B cell (primary cell): ENCODE results near the gene CDKN2D. TPM values are rescaled to one million over a fixed set of nuclear protein-coding genes. Genes with fewer than 3 reads are reported as not detected.

Experiments used
- ATAC-seq: fragments of 200-7000 bp; cut with Tn5 transposase; one replicate; pipeline ENCODE4 v1.10.0; 2021; ENCODE audit warnings: low read depth, mild to moderate bottlenecking, moderate number of reproducible peaks, moderate library complexity
- CTCF ChIA-PET: fragments of 350-600 bp; sonication (Branson Sonifier 250); formaldehyde crosslinking; loops from one replicate; lab custom pipeline; 2021; ENCODE audit warnings: antibody characterized with exemption, inconsistent platforms; lab: Charles Lee
- POLR2A ChIA-PET: fragments of 350-600 bp; sonication (Branson Sonifier 250); formaldehyde crosslinking; loops from one replicate; lab custom pipeline; 2021; ENCODE audit warnings: antibody characterized with exemption; lab: Charles Lee
- DNase-seq: peaks from one replicate; pipeline ENCODE4 v3.0.0; 2013
- H2AFZ ChIP-seq: 2 replicates; pipeline ENCODE4 v1.6.1; 2012; ENCODE audit warnings: mild to moderate bottlenecking, low read depth, low read length; ENCODE audit not compliant: insufficient read depth, poor library complexity, severe bottlenecking
- H3K27ac ChIP-seq, 2 donors: 1 replicate in 1 of 2; 2 replicates in 1 of 2; pipeline ENCODE4 v1.5.1; 2012 to 2013; ENCODE audit warnings: low read length in 2 of 2, mild to moderate bottlenecking in 2 of 2, moderate library complexity in 1 of 2
- H3K27me3 ChIP-seq, 4 experiments: fragments of 200-600 bp in 1 of 4; sonication (generic) in 1 of 4; replicated peaks in 1 of 4; 1 replicate in 2 of 4; 2 replicates in 2 of 4; pipeline versions ENCODE4 v1.6.1 to v1.7.0; 2013 to 2016; ENCODE audit warnings: low read length in 3 of 4, mild to moderate bottlenecking in 2 of 4, mixed read lengths in 1 of 4, moderate library complexity in 1 of 4; ENCODE audit not compliant: insufficient read depth in 4 of 4, control insufficient read depth in 3 of 4; ENCODE audit errors: control extremely low read depth in 1 of 4
- H3K36me3 ChIP-seq, 2 experiments: replicated peaks in 1 of 2; 1 replicate in 1 of 2; 2 replicates in 1 of 2; pipeline versions ENCODE4 v1.6.1 to v1.7.1; 2013; ENCODE audit warnings: low read length in 1 of 2; ENCODE audit not compliant: insufficient read depth in 2 of 2, control insufficient read depth in 1 of 2; ENCODE audit errors: control extremely low read depth in 1 of 2, extremely low read depth in 1 of 2
- H3K4me1 ChIP-seq, 2 donors: fragments of 200-600 bp in 1 of 2; sonication (generic) in 1 of 2; 1 replicate in 1 of 2; 2 replicates in 1 of 2; pipeline versions ENCODE4 v1.5.1 to v1.6.1; 2013 to 2017; ENCODE audit warnings: low read length in 2 of 2; ENCODE audit not compliant: control insufficient read depth in 2 of 2, insufficient read depth in 2 of 2
- H3K4me2 ChIP-seq: replicated peaks from 2 replicates; pipeline ENCODE3; 2012; ENCODE audit warnings: mild to moderate bottlenecking, low read depth, low read length; ENCODE audit not compliant: poor library complexity, severe bottlenecking
- H3K4me3 ChIP-seq, 5 experiments: fragments of 200-600 bp in 1 of 5; sonication (generic) in 1 of 5; 1 replicate in 3 of 5; 2 replicates in 2 of 5; pipeline versions ENCODE4 v1.5.1 to v1.7.0; 2011 to 2016; ENCODE audit warnings: low read length in 4 of 5, mild to moderate bottlenecking in 4 of 5, low read depth in 2 of 5, control low read depth in 1 of 5, moderate library complexity in 1 of 5; ENCODE audit not compliant: insufficient read depth in 1 of 5; ENCODE audit errors: control extremely low read depth in 1 of 5, extremely low read depth in 1 of 5
- H3K79me2 ChIP-seq: fragments of 200-600 bp; sonication (generic); one replicate; pipeline ENCODE4 v1.6.0; 2016; ENCODE audit warnings: low read length; ENCODE audit not compliant: control insufficient read depth, insufficient read depth
- H3K9ac ChIP-seq: fragments of 200-600 bp; sonication (generic); 2 replicates; pipeline ENCODE4 v1.6.1; 2017; ENCODE audit warnings: mild to moderate bottlenecking, low read length, moderate library complexity
- H3K9me3 ChIP-seq, 3 donors: one replicate each; pipeline versions ENCODE4 v1.6.1 to v1.7.1; 2013; ENCODE audit warnings: low read length in 2 of 3; ENCODE audit not compliant: control insufficient read depth in 2 of 3, insufficient read depth in 1 of 3; ENCODE audit errors: control extremely low read depth in 1 of 3
- H4K20me1 ChIP-seq: 2 replicates; pipeline ENCODE4 v1.6.0; 2012; ENCODE audit warnings: mild to moderate bottlenecking, low read length; ENCODE audit not compliant: insufficient read depth, control insufficient read depth, poor library complexity, severe bottlenecking
- H3K27ac Mint-ChIP-seq: one replicate; pipeline ENCODE4 v1.8.0; 2021; ENCODE audit warnings: mixed read lengths
- H3K27me3 Mint-ChIP-seq: one replicate; pipeline ENCODE4 v1.8.0; 2021; ENCODE audit warnings: mixed read lengths
- H3K4me1 Mint-ChIP-seq: one replicate; pipeline ENCODE4 v1.8.0; 2021; ENCODE audit warnings: mixed read lengths
- H3K4me3 Mint-ChIP-seq: one replicate; pipeline ENCODE4 v1.8.0; 2021; ENCODE audit warnings: mixed read lengths
- H3K9me3 Mint-ChIP-seq: one replicate; pipeline ENCODE4 v1.8.0; 2022; ENCODE audit warnings: mixed read lengths; ENCODE audit not compliant: insufficient read depth
- EZH2 ChIP-seq: IDR thresholded peaks from 2 replicates; pipeline ENCODE4 v1.6.1; 2012; ENCODE audit warnings: borderline replicate concordance, low read depth, mild to moderate bottlenecking, moderate library complexity, low read length; ENCODE audit not compliant: insufficient read depth, poor library complexity, severe bottlenecking
- WGBS: methylation state at CpG from one replicate; pipeline ENCODE4 v1.1.5; 2013; ENCODE audit warnings: missing lambda C conversion rate; ENCODE audit not compliant: insufficient coverage; 5-methylcytosine and 5-hydroxymethylcytosine counted together
- intact Hi-C: fragments of 100-400 bp; cut with micrococcal nuclease; formaldehyde crosslinking; loops from one replicate; pipeline ENCODE4 v1.10.0; 2022
- polyA plus RNA-seq: library from polyadenylated mRNA; depleted of rRNA; stranded (reverse); fragments of >200 nt; gene quantifications from 2 replicates; pipeline ENCODE4 v1.2.3, GENCODE V29; 2012
- total RNA-seq, 2 donors: library from RNA; stranded (reverse); fragments of 120-200 nt in 1 of 2; gene quantifications; 1 replicate in 1 of 2; 2 replicates in 1 of 2; pipeline versions ENCODE4 v1.2.3 to v1.2.4, GENCODE V29; 2013 to 2022
- TF ChIP-seq, protein P1 (sequence below): fragments of 200-600 bp; IDR thresholded peaks from one replicate; pipeline ENCODE4 v1.8.0; 2022; ENCODE audit warnings: antibody characterized with exemption, mild to moderate bottlenecking

Gene CDKN2D
- total and polyA plus RNA-seq, 2 donors (not counting 1 experiment from before 2014, with no cell fraction given): 38.4 to 122 TPM

DNA sequence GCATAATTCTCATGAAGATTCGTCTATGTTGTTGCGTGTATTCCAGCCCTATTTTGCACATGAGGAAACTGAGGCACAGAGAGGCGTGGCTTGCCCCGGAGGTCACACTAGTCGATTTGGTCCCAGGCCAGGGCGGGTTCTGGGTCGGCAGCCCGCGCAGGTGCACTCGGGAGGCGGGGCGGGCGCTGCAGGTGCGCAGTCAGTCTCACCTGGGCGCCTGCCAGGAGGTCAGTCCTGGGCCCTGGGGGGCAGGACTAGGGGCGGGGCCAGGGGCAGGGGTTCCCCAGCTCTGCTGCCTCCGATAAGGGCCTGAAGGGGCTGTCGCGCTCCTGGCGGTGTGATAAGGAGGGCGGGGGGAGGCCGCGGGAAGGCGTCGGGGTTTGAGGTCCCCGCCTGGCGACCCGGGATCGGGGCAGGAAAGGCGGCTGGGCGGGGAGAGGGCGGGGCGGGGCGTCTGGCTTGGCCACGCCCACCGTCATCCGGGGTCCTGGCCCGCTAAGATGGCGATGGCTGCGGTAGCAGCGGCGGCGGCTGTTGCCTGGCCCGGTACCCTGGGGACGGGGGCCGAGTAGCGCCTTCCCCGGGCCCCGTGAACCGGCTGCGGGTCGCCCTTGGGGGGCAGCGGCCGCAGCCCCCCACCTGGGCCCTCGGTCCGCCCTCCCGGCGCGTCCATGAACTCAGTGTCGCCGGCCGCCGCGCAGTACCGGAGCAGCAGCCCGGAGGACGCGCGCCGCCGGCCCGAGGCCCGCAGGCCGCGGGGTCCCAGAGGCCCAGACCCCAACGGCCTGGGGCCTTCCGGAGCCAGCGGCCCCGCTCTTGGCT lies 25.1 kb downstream of the CDKN2D start, which contains the start of gene ATG4D:
Gene ATG4D (plus strand): TSS at position 485 of the 822 bp plus-strand sequence. CDS start 187 bp downstream, at position 672.
- Mint-ChIP-seq H3K4me1 (peaks cover 16% of the 10 kb centered on the region), H3K27me3 (peaks cover 6% of the 10 kb centered on the region), H3K27ac (peak within 1 kb of the TSS; percentile 87), H3K4me3 (peak within 1 kb of the TSS; percentile 89), H3K9me3 (no peaks in the 10 kb centered on the region)
- Histone ChIP-seq H3K79me2 (peaks cover 34% of the 10 kb centered on the region), H2AFZ (peak within 1 kb of the TSS; percentile 98), H4K20me1 (peaks cover 12% of the 10 kb centered on the region), H3K4me1 (peaks cover 12 to 19% of the 10 kb centered on the region in 2 donors), H3K36me3 (peaks cover 0 to 9% of the 10 kb centered on the region in 2 experiments), H3K4me3 (peak within 1 kb of the TSS; percentile 27 to 88 (median 75)), H3K27me3 (peaks cover 0 to 5% (median 0%) of the 10 kb centered on the region in 4 experiments), H3K4me2 (peak within 1 kb of the TSS; percentile 91), H3K27ac (peak within 1 kb of the TSS; percentile 34 to 85), H3K9me3 (no peaks in the 10 kb centered on the region), H3K9ac (peak within 1 kb of the TSS; percentile 94)
- WGBS: under 1% methylated on average over 78 of the region's 79 CpGs
- DNase-seq: peak; percentile 88
- ChIA-PET POLR2A (interaction anchor here (0.7 to 1.8 kb wide), 6 partner anchors 10 to 115 kb away, joined by 3 to 8 read pairs (median 6); partner anchors contain the start of gene KRI1), CTCF (interaction anchor here (0.9 to 5.3 kb wide), 10 partner anchors 10 to 156 kb away, joined by 3 to 73 read pairs (median 6); partner anchors contain the start of gene KRI1)
- TF ChIP-seq EZH2: no peak
- TF ChIP-seq, protein P1, sequence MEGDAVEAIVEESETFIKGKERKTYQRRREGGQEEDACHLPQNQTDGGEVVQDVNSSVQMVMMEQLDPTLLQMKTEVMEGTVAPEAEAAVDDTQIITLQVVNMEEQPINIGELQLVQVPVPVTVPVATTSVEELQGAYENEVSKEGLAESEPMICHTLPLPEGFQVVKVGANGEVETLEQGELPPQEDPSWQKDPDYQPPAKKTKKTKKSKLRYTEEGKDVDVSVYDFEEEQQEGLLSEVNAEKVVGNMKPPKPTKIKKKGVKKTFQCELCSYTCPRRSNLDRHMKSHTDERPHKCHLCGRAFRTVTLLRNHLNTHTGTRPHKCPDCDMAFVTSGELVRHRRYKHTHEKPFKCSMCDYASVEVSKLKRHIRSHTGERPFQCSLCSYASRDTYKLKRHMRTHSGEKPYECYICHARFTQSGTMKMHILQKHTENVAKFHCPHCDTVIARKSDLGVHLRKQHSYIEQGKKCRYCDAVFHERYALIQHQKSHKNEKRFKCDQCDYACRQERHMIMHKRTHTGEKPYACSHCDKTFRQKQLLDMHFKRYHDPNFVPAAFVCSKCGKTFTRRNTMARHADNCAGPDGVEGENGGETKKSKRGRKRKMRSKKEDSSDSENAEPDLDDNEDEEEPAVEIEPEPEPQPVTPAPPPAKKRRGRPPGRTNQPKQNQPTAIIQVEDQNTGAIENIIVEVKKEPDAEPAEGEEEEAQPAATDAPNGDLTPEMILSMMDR: no peak
- peak; percentile 82 for ATAC-seq
- intact Hi-C loops: loop anchor here (1.0 to 5.0 kb wide), 4 partner anchors 23 to 140 kb away; partner anchors contain the start of genes CDC37 and KRI1
